ENCODE measurements around the gene EHMT1. TPM values are rescaled to one million over a fixed set of nuclear protein-coding genes. Genes with fewer than 3 reads are reported as not detected.

Gene EHMT1
- total and polyA plus RNA-seq, 9 of the 15 experiments (the other 6 are each of a cell fraction or from before 2014, with no cell fraction given): 2.2 to 76.0 (median 36.4) TPM

GRCh38 chr9:137726764-137727163, 108.0 kb downstream of the EHMT1 start:
- peaks cover 78% of the 10 kb centered on the region for H3K36me3 ChIP-seq (ENCODE audit: control insufficient read depth, insufficient read depth, low read length)
- H3K9me3 ChIP-seq (replicated peaks; ENCODE audit: control insufficient read depth, insufficient read depth, low read depth, low read length): peaks cover 16% of the 10 kb centered on the region
- ATAC-seq (no peak), FAIRE-seq (no peak), DNase-seq (ENCODE audit: extremely low read depth in 1 of 4, low spot score in 3 of 4) (no peak)
- no peak overlapping the region for H3K4me3 ChIP-seq
- H3K4me1 ChIP-seq (replicated peaks in 1 of 2; ENCODE audit: control insufficient read depth in 2 of 2, insufficient read depth in 2 of 2, low read length in 2 of 2): peaks cover 2 to 19% of the 10 kb centered on the region in 2 experiments; a peak in 3 of 5 replicates
- H3K9me1 ChIP-seq (ENCODE audit: control insufficient read depth, insufficient read depth, low read length): no peaks in the 10 kb centered on the region
- H3K9ac ChIP-seq (ENCODE audit: insufficient read depth in 1 of 2, low read depth in 2 of 2, low read length in 2 of 2): no peak overlapping the region
- ChIA-PET POLR2A (no interaction called here), CTCF (ENCODE audit: low intra/inter-chr PET ratio) (no interaction called here)
- no peaks in the 10 kb centered on the region for H3K27me3 ChIP-seq (ENCODE audit: control insufficient read depth in 2 of 2, insufficient read depth in 2 of 2, low read length in 2 of 2)
- no peak overlapping the region for H2AFZ ChIP-seq (ENCODE audit: low read depth, low read length)
- intact Hi-C loops (cut with micrococcal nuclease) (no loop called here), in situ Hi-C loops (cut with MboI) (no loop called here)
- 90% methylated on average over 2 of the region's 2 CpGs for WGBS (ENCODE audit: insufficient coverage, low coverage, missing lambda C conversion rate)
- H3K79me2 ChIP-seq (ENCODE audit: control insufficient read depth, insufficient read depth, low read length): peaks cover 52% of the 10 kb centered on the region
- no peak overlapping the region for H3K4me2 ChIP-seq (ENCODE audit: insufficient read depth, low read length)
- H4K20me1 ChIP-seq (replicated peaks; ENCODE audit: control insufficient read depth, insufficient read depth, low read length): no peaks in the 10 kb centered on the region
- peak in 1 of 2 experiments; percentile 94 for TF ChIP-seq AFF1 (IDR thresholded peaks at IDR 0.05; ENCODE audit: low read depth in 1 of 2, partially characterized antibody in 2 of 2)
- no peak for TF ChIP-seq COPS2 (conservative IDR thresholded peaks at IDR 0.05)
- no peak overlapping the region for H3K27ac ChIP-seq (ENCODE audit: extremely low read depth, low read depth, low read length)
- no TSS peak for BruUV-seq (replicated peaks)
